Chondrocyte (in vitro differentiated cells): ENCODE measurements around the gene CAP1. TPM values are rescaled to one million over a fixed set of nuclear protein-coding genes. Genes with fewer than 3 reads are reported as not detected.

Experiments
- DNase-seq: peaks from one replicate; pipeline ENCODE4 v3.0.0; 2021; ENCODE audit warnings: mixed read lengths, low spot score
- H3K27ac Mint-ChIP-seq: one replicate; pipeline ENCODE4 v1.8.0; 2021; ENCODE audit warnings: mild to moderate bottlenecking, moderate library complexity, mixed read lengths; ENCODE audit not compliant: unreplicated experiment
- H3K27me3 Mint-ChIP-seq: 2 replicates; pipeline ENCODE4 v1.8.0; 2021; ENCODE audit warnings: low read depth, mixed read lengths
- H3K36me3 Mint-ChIP-seq: 2 replicates; pipeline ENCODE4 v1.8.0; 2021; ENCODE audit warnings: low read depth, mixed read lengths
- H3K4me1 Mint-ChIP-seq: 2 replicates; pipeline ENCODE4 v1.8.0; 2021; ENCODE audit warnings: low read depth, mild to moderate bottlenecking, mixed read lengths
- H3K4me3 Mint-ChIP-seq: one replicate; pipeline ENCODE4 v1.8.0; 2021; ENCODE audit warnings: mild to moderate bottlenecking, moderate library complexity, mixed read lengths; ENCODE audit not compliant: unreplicated experiment
- H3K9me3 Mint-ChIP-seq: 2 replicates; pipeline ENCODE4 v1.8.0; 2021; ENCODE audit warnings: low read depth, mixed read lengths
- CTCF ChIP-seq: fragments of 200-600 bp; sonication (generic); IDR thresholded peaks from 2 replicates; pipeline ENCODE4 v1.5.0; 2021; ENCODE audit warnings: antibody characterized with exemption, mild to moderate bottlenecking, moderate library complexity
- total RNA-seq: library from RNA; stranded (reverse); gene quantifications from 3 replicates; pipeline ENCODE4 v1.2.1, GENCODE V29; 2021

CAP1 gene
- total RNA-seq, 1 donor from 2014 or later: 576 TPM

DNA sequence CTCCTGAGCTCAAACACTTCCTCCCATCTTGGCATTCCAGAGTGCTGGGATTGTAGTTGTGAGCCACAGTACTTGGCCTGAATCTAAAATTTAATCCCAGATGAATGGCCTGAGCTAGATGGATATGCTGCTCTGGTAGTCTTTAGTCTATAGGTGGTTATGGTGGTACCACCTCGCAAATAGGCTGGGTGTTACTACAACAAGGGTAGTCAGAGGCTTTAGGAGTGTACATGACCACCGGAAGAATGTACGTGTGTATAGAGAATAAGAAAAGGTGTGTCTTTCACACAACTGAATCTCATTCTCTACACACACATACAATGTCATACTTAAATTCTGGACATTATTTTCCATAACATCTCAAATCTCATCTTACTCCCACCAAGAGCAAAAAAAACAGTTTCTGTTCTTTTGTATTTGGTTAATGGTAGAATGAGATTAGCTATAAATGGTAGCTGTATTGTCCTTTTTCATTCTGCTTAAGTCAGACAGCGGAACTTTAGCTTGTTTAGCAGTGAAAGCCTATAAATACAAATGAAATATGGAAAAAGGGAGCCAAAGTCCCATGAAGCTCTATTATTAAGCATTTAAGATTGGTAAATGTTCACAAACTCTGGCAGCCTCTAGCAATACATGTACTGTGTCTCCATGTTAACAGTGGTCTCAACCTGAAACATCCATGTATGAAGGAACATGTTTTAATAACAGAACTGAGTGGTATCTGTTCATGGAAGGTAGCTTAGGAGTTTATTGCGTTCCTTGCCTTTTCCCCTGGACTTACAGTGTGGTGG lies 16.2 kb downstream of the CAP1 start:
- Mint-ChIP-seq H3K27me3 (no peaks in the 10 kb centered on the region), H3K9me3 (no peaks in the 10 kb centered on the region), H3K27ac (peak overlapping the region; percentile 59), H3K4me1 (peaks cover 59% of the 10 kb centered on the region), H3K4me3 (no peak overlapping the region), H3K36me3 (peaks cover 13% of the 10 kb centered on the region)
- TF ChIP-seq CTCF: no peak
- no peak for DNase-seq

- Mint-ChIP-seq H3K4me1 (peaks cover 56% of the 10 kb centered on the region), H3K9me3 (no peaks in the 10 kb centered on the region)
Measured at GRCh38 chr1:40057310-40058030, 16.9 kb downstream of the CAP1 start.

GRCh38 chr1:40058097-40058452 lies 17.5 kb downstream of the CAP1 start:
- Mint-ChIP-seq H3K9me3 (no peaks in the 10 kb centered on the region), H3K36me3 (peaks cover 21% of the 10 kb centered on the region), H3K4me3 (no peak overlapping the region), H3K27ac (peak overlapping the region; percentile 14), H3K27me3 (no peaks in the 10 kb centered on the region), H3K4me1 (peaks cover 55% of the 10 kb centered on the region)
- TF ChIP-seq CTCF: no peak
- DNase-seq: no peak

More at GRCh38 chr1:40057310-40058030, 16.9 kb downstream of the CAP1 start:
- Mint-ChIP-seq H3K4me3 (no peak overlapping the region), H3K27ac (peak overlapping the region; percentile 59), H3K27me3 (no peaks in the 10 kb centered on the region), H3K36me3 (peaks cover 18% of the 10 kb centered on the region)
- no peak for DNase-seq
- no peak for TF ChIP-seq CTCF

DNA sequence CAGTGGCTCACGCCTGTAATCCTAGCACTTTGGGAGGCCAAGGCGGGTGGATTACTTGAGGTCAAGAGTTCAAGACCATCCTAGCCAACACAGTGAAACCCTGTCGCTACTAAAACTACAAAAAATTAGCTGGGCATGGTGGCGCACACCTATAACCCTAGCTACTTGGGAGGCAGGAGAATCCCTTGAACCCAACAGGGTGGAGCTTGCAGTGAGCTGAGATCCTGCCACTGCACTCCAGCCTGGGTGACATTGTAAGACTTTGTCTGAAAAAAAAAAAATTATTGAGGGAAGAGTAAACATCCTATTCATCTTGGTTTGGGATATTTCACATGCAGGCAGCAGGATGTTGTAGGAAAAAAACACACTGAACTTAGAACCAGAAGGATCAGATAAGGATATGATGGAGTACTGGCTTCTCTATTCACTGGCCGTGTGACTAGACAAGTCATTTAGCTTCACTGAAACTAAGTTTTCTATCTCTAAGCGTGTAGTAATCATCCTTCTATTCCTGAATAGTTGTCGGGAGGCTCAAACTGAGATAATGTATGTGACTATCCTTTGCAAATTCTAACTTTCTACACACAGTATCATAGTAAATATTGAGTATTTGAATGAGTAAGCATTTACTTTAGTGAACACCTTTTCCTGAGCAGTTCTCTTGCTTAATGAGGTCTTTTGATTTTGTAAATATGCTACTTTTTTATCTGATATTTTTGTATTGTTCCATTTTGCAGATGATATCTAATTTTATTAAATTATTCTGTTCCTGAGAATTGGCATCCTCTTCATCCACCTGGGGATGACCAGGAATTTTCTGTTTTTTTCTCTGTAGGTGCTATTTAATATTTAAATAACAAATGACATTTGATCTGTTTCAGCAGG lies 18.2 kb downstream of the CAP1 start:
- Mint-ChIP-seq H3K27ac (peak overlapping the region; percentile 59), H3K36me3 (peaks cover 25% of the 10 kb centered on the region), H3K4me1 (peaks cover 50% of the 10 kb centered on the region), H3K9me3 (no peaks in the 10 kb centered on the region), H3K4me3 (no peak overlapping the region), H3K27me3 (no peaks in the 10 kb centered on the region)
- no peak for DNase-seq
- TF ChIP-seq CTCF: no peak
